Measurements from ENCODE around the gene ST7L.

Gene ST7L

GRCh38 chr1:112619518-112620376 lies 806 bp upstream of the ST7L start, which contains the start of gene CAPZA1:
Gene CAPZA1, plus strand, starts transcription at chr1:112619832. Its CDS starts 13 bp downstream, at chr1:112619845.
- DNase-seq (ENCODE audit: low spot score): peak; percentile 86

GRCh38 chr1:112618114-112618720 lies 724 bp downstream of the ST7L start:
- DNase-seq (ENCODE audit: low spot score): no peak

- no peak for DNase-seq (ENCODE audit: low spot score)
Measured at GRCh38 chr1:112614460-112615065, 4.4 kb downstream of the ST7L start.

- DNase-seq (ENCODE audit: low spot score): no peak
Measured at GRCh38 chr1:112605633-112606327, 13.2 kb downstream of the ST7L start.

- no peak for DNase-seq (ENCODE audit: low spot score)
Measured at GRCh38 chr1:112603541-112603940, 15.4 kb downstream of the ST7L start.

- DNase-seq (ENCODE audit: low spot score): no peak
Measured at GRCh38 chr1:112603012-112603411, 15.9 kb downstream of the ST7L start.

- no peak for DNase-seq (ENCODE audit: low spot score)
Measured at GRCh38 chr1:112599477-112599876, 19.5 kb downstream of the ST7L start.

- DNase-seq (ENCODE audit: low spot score): peak; percentile 34
Measured at GRCh38 chr1:112594208-112594876, 24.6 kb downstream of the ST7L start.

GRCh38 chr1:112589766-112590165 lies 29.2 kb downstream of the ST7L start:
- DNase-seq (ENCODE audit: low spot score): no peak

GRCh38 chr1:112583366-112583765 lies 35.6 kb downstream of the ST7L start:
- no peak for DNase-seq (ENCODE audit: low spot score)

GRCh38 chr1:112581586-112582192 lies 37.3 kb downstream of the ST7L start:
- no peak for DNase-seq (ENCODE audit: low spot score)

- DNase-seq (ENCODE audit: low spot score): no peak
Measured at GRCh38 chr1:112579801-112580510, 39.0 kb downstream of the ST7L start.

GRCh38 chr1:112576240-112576639 lies 42.7 kb downstream of the ST7L start:
- DNase-seq (ENCODE audit: low spot score): no peak

GRCh38 chr1:112575154-112575804 lies 43.7 kb downstream of the ST7L start:
- no peak for DNase-seq (ENCODE audit: low spot score)

GRCh38 chr1:112565800-112566199 lies 53.1 kb downstream of the ST7L start:
- DNase-seq (ENCODE audit: low spot score): no peak

GRCh38 chr1:112564081-112564480 lies 54.9 kb downstream of the ST7L start:
- DNase-seq (ENCODE audit: low spot score): no peak

- no peak for DNase-seq (ENCODE audit: low spot score)
Measured at GRCh38 chr1:112563341-112563740, 55.6 kb downstream of the ST7L start.

- DNase-seq (ENCODE audit: low spot score): no peak
Measured at GRCh38 chr1:112558634-112559033, 60.3 kb downstream of the ST7L start.

GRCh38 chr1:112557385-112557784 lies 61.6 kb downstream of the ST7L start:
- no peak for DNase-seq (ENCODE audit: low spot score)

- DNase-seq (ENCODE audit: low spot score): no peak
Measured at GRCh38 chr1:112554411-112554810, 64.5 kb downstream of the ST7L start.
